Dendritic cell treated with granulocyte-macrophage colony-stimulating factor and Interleukin-4, amounts not matched to agents 40 ng/mL and 50 ng/mL, for 4 days (primary cell): ENCODE results near the gene NKX1-1.

Source experiments
- H3K27ac Mint-ChIP-seq: one replicate; pipeline ENCODE4 v1.8.0; 2022; ENCODE audit warnings: mild to moderate bottlenecking, mixed read lengths
- H3K27me3 Mint-ChIP-seq: one replicate; pipeline ENCODE4 v1.8.0; 2022; ENCODE audit warnings: mild to moderate bottlenecking, mixed read lengths
- H3K36me3 Mint-ChIP-seq: one replicate; pipeline ENCODE4 v1.8.0; 2022; ENCODE audit warnings: low read depth, mixed read lengths
- H3K4me1 Mint-ChIP-seq: one replicate; pipeline ENCODE4 v1.8.0; 2022; ENCODE audit warnings: low read depth, mixed read lengths
- H3K4me3 Mint-ChIP-seq: one replicate; pipeline ENCODE4 v1.8.0; 2022; ENCODE audit warnings: mild to moderate bottlenecking, moderate library complexity, mixed read lengths
- H3K9me3 Mint-ChIP-seq: one replicate; pipeline ENCODE4 v1.8.0; 2022; ENCODE audit warnings: mixed read lengths
- intact Hi-C: fragments of 100-400 bp; cut with micrococcal nuclease; formaldehyde crosslinking; loops from one replicate; pipeline ENCODE4 v1.15.0; 2022

The NKX1-1 gene

GRCh38 chr4:1361431-1361830, 44.8 kb downstream of the NKX1-1 start:
- peaks cover 93% of the 10 kb centered on the region for H3K36me3 Mint-ChIP-seq
- H3K27ac Mint-ChIP-seq: no peak overlapping the region
- H3K4me3 Mint-ChIP-seq: no peak overlapping the region
- intact Hi-C loops: no loop called here
- no peaks in the 10 kb centered on the region for H3K4me1 Mint-ChIP-seq
- H3K27me3 Mint-ChIP-seq: no peaks in the 10 kb centered on the region
- H3K9me3 Mint-ChIP-seq: no peaks in the 10 kb centered on the region

- no peak overlapping the region for H3K4me3 Mint-ChIP-seq
- H3K9me3 Mint-ChIP-seq: no peaks in the 10 kb centered on the region
- intact Hi-C loops: no loop called here
- H3K27me3 Mint-ChIP-seq: no peaks in the 10 kb centered on the region
- no peaks in the 10 kb centered on the region for H3K4me1 Mint-ChIP-seq
- H3K36me3 Mint-ChIP-seq: peaks cover 93% of the 10 kb centered on the region
- no peak overlapping the region for H3K27ac Mint-ChIP-seq
Measured at GRCh38 chr4:1360423-1361283, 45.6 kb downstream of the NKX1-1 start.

GRCh38 chr4:1359976-1360375, 46.3 kb downstream of the NKX1-1 start:
- H3K27me3 Mint-ChIP-seq: no peaks in the 10 kb centered on the region
- H3K4me1 Mint-ChIP-seq: no peaks in the 10 kb centered on the region
- H3K27ac Mint-ChIP-seq: no peak overlapping the region
- peaks cover 93% of the 10 kb centered on the region for H3K36me3 Mint-ChIP-seq
- no peak overlapping the region for H3K4me3 Mint-ChIP-seq
- intact Hi-C loops: no loop called here
- H3K9me3 Mint-ChIP-seq: no peaks in the 10 kb centered on the region

GRCh38 chr4:1359144-1359501, 47.1 kb downstream of the NKX1-1 start:
- H3K9me3 Mint-ChIP-seq: no peaks in the 10 kb centered on the region
- no peak overlapping the region for H3K4me3 Mint-ChIP-seq
- H3K27me3 Mint-ChIP-seq: no peaks in the 10 kb centered on the region
- intact Hi-C loops: no loop called here
- H3K4me1 Mint-ChIP-seq: no peaks in the 10 kb centered on the region
- no peak overlapping the region for H3K27ac Mint-ChIP-seq
- peaks cover 93% of the 10 kb centered on the region for H3K36me3 Mint-ChIP-seq

GRCh38 chr4:1358421-1359143, 47.7 kb downstream of the NKX1-1 start:
- H3K27me3 Mint-ChIP-seq: no peaks in the 10 kb centered on the region
- no peak overlapping the region for H3K27ac Mint-ChIP-seq
- intact Hi-C loops: no loop called here
- no peak overlapping the region for H3K4me3 Mint-ChIP-seq
- no peaks in the 10 kb centered on the region for H3K9me3 Mint-ChIP-seq
- H3K36me3 Mint-ChIP-seq: peaks cover 98% of the 10 kb centered on the region
- H3K4me1 Mint-ChIP-seq: no peaks in the 10 kb centered on the region

- Mint-ChIP-seq H3K36me3 (peaks cover 98% of the 10 kb centered on the region), H3K4me1 (no peaks in the 10 kb centered on the region), H3K4me3 (no peak overlapping the region), H3K9me3 (no peaks in the 10 kb centered on the region), H3K27me3 (no peaks in the 10 kb centered on the region), H3K27ac (no peak overlapping the region)
- intact Hi-C loops: no loop called here
Measured at GRCh38 chr4:1357356-1358248, 48.6 kb downstream of the NKX1-1 start.

GRCh38 chr4:1356181-1356998, 49.9 kb downstream of the NKX1-1 start:
- H3K27me3 Mint-ChIP-seq: no peaks in the 10 kb centered on the region
- H3K36me3 Mint-ChIP-seq: peaks cover 92% of the 10 kb centered on the region
- intact Hi-C loops: loop anchor here (1.0 kb wide), 1 partner anchor 273 kb away; no protein-coding TSS in a partner anchor
- H3K27ac Mint-ChIP-seq: no peak overlapping the region
- H3K4me1 Mint-ChIP-seq: peaks cover 5% of the 10 kb centered on the region
- H3K9me3 Mint-ChIP-seq: no peaks in the 10 kb centered on the region
- no peak overlapping the region for H3K4me3 Mint-ChIP-seq

GRCh38 chr4:1355378-1355777, 50.9 kb downstream of the NKX1-1 start:
- H3K4me1 Mint-ChIP-seq: peaks cover 7% of the 10 kb centered on the region
- no peak overlapping the region for H3K27ac Mint-ChIP-seq
- intact Hi-C loops: no loop called here
- peaks cover 89% of the 10 kb centered on the region for H3K36me3 Mint-ChIP-seq
- no peak overlapping the region for H3K4me3 Mint-ChIP-seq
- H3K9me3 Mint-ChIP-seq: no peaks in the 10 kb centered on the region
- no peaks in the 10 kb centered on the region for H3K27me3 Mint-ChIP-seq

GRCh38 chr4:1354983-1355275, 51.3 kb downstream of the NKX1-1 start:
- no peaks in the 10 kb centered on the region for H3K9me3 Mint-ChIP-seq
- H3K27me3 Mint-ChIP-seq: no peaks in the 10 kb centered on the region
- intact Hi-C loops: no loop called here
- H3K4me3 Mint-ChIP-seq: no peak overlapping the region
- no peak overlapping the region for H3K27ac Mint-ChIP-seq
- H3K36me3 Mint-ChIP-seq: peaks cover 89% of the 10 kb centered on the region
- H3K4me1 Mint-ChIP-seq: peaks cover 12% of the 10 kb centered on the region

GRCh38 chr4:1354136-1354982, 51.9 kb downstream of the NKX1-1 start:
- H3K4me3 Mint-ChIP-seq: no peak overlapping the region
- peaks cover 89% of the 10 kb centered on the region for H3K36me3 Mint-ChIP-seq
- intact Hi-C loops: no loop called here
- H3K27ac Mint-ChIP-seq: no peak overlapping the region
- no peaks in the 10 kb centered on the region for H3K27me3 Mint-ChIP-seq
- H3K9me3 Mint-ChIP-seq: no peaks in the 10 kb centered on the region
- H3K4me1 Mint-ChIP-seq: peaks cover 17% of the 10 kb centered on the region

- Mint-ChIP-seq H3K27ac (no peak overlapping the region), H3K4me3 (no peak overlapping the region), H3K36me3 (peaks cover 89% of the 10 kb centered on the region), H3K4me1 (peaks cover 26% of the 10 kb centered on the region), H3K27me3 (no peaks in the 10 kb centered on the region), H3K9me3 (no peaks in the 10 kb centered on the region)
- intact Hi-C loops: no loop called here
Measured at GRCh38 chr4:1353186-1354055, 52.8 kb downstream of the NKX1-1 start.
